Measurements from ENCODE around the gene TMEM154.
"Not testable (repeated sequence)": the region's sequence is repeated elsewhere in the genome, so short reads cannot be mapped to it uniquely, and the experiment has no call there.

DNA sequence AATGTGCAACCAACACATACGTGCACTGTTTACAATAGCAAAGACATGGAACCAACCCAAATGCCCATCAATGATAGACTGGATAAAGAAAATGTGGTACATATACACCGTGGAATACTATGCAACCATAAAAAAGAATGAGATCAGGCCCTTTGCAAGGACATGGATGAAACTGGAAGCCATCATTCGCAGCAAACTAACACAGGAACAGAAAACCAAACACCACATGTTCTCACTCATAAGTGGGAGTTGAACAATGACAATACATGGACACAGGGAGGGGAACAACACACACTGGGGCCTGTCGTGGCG lies 15.8 kb downstream of the TMEM154 start:
- TF ChIP-seq, protein P1, sequence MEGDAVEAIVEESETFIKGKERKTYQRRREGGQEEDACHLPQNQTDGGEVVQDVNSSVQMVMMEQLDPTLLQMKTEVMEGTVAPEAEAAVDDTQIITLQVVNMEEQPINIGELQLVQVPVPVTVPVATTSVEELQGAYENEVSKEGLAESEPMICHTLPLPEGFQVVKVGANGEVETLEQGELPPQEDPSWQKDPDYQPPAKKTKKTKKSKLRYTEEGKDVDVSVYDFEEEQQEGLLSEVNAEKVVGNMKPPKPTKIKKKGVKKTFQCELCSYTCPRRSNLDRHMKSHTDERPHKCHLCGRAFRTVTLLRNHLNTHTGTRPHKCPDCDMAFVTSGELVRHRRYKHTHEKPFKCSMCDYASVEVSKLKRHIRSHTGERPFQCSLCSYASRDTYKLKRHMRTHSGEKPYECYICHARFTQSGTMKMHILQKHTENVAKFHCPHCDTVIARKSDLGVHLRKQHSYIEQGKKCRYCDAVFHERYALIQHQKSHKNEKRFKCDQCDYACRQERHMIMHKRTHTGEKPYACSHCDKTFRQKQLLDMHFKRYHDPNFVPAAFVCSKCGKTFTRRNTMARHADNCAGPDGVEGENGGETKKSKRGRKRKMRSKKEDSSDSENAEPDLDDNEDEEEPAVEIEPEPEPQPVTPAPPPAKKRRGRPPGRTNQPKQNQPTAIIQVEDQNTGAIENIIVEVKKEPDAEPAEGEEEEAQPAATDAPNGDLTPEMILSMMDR (IDR thresholded peaks at IDR 0.05): not testable (repeated sequence)
- TF ChIP-seq POLR2A, EP300 (IDR thresholded peaks at IDR 0.05): not testable (repeated sequence)

Measured in ovary (tissue), 3 donors.